Panc1 (cell line): Measurements from ENCODE around the gene KCNQ1. TPM values are rescaled to one million over a fixed set of nuclear protein-coding genes. Genes with fewer than 3 reads are reported as not detected.

ENCODE experiments used
- ATAC-seq: fragments of 200-7000 bp; cut with Tn5 transposase; 2 replicates; pipeline ENCODE4 v1.9.1; 2020; ENCODE audit warnings: mild to moderate bottlenecking, moderate library complexity
- BruUV-seq: library from RNA; stranded (reverse); fragments of 400-500 nt; replicated peaks from 2 replicates; lab custom pipeline; 2021; lab: Mats Ljungman, UMichigan
- CTCF ChIA-PET: fragments of 300-600 bp; sonication (Branson Sonifier 250); formaldehyde crosslinking; loops from one replicate; lab custom pipeline; 2022; ENCODE audit warnings: antibody characterized with exemption; lab: Charles Lee
- POLR2A ChIA-PET: fragments of 300-600 bp; sonication (Branson Sonifier 250); formaldehyde crosslinking; loops from one replicate; lab custom pipeline; 2022; ENCODE audit warnings: antibody characterized with exemption; lab: Charles Lee
- DNase-seq: peaks from one replicate; pipeline ENCODE4 v3.0.0-alpha.2; 2010; ENCODE audit warnings: low read depth, low spot score
- H3K27ac ChIP-seq: 2 replicates; pipeline ENCODE4 v1.5.1; 2011; ENCODE audit warnings: mild to moderate bottlenecking, low read length, inconsistent platforms
- H3K27me3 ChIP-seq: fragments of 200-500 bp; sonication (Bioruptor generic); 2 replicates; pipeline ENCODE4 v1.6.0; 2014; ENCODE audit warnings: low read length, inconsistent platforms; ENCODE audit not compliant: control insufficient read depth, insufficient read depth
- H3K36me3 ChIP-seq: fragments of 200-500 bp; sonication (Bioruptor generic); 2 replicates; pipeline ENCODE4 v1.5.1; 2014; ENCODE audit warnings: inconsistent platforms, mild to moderate bottlenecking, low read length, moderate library complexity; ENCODE audit not compliant: control insufficient read depth, insufficient read depth
- H3K4me1 ChIP-seq: 2 replicates; pipeline ENCODE4 v1.5.1; 2011; ENCODE audit warnings: inconsistent platforms, mild to moderate bottlenecking, low read length, moderate library complexity; ENCODE audit not compliant: control insufficient read depth, insufficient read depth
- H3K4me3 ChIP-seq, 2 experiments: 2 replicates each; pipeline ENCODE4 v1.5.1; 2011 to 2012; ENCODE audit warnings: low read depth in 2 of 2, low read length in 2 of 2, mild to moderate bottlenecking in 2 of 2, inconsistent platforms in 1 of 2, moderate library complexity in 1 of 2
- H3K9me3 ChIP-seq: fragments of 200-500 bp; sonication (Bioruptor generic); 2 replicates; pipeline ENCODE4 v1.5.1; 2014; ENCODE audit warnings: low read depth, mild to moderate bottlenecking, inconsistent platforms, low read length, moderate library complexity; ENCODE audit not compliant: control insufficient read depth, insufficient read depth
- CTCF ChIP-seq: fragments of 450-650 bp; IDR thresholded peaks from 2 replicates; pipeline ENCODE4 v1.5.1; 2017; ENCODE audit warnings: mild to moderate bottlenecking
- POLR2AphosphoS5 ChIP-seq: IDR thresholded peaks from 2 replicates; pipeline ENCODE4 v1.6.1; 2012; ENCODE audit warnings: mild to moderate bottlenecking, low read depth, low read length, moderate library complexity
- REST ChIP-seq, 2 experiments: IDR thresholded peaks; 2 replicates each; pipeline ENCODE4 v1.6.1; 2011 to 2012; ENCODE audit warnings: low read depth in 2 of 2, control low read depth in 1 of 2, low read length in 1 of 2, mild to moderate bottlenecking in 1 of 2, moderate library complexity in 1 of 2; ENCODE audit not compliant: insufficient read depth in 1 of 2
- SIN3A ChIP-seq: IDR thresholded peaks from 2 replicates; pipeline ENCODE4 v1.6.1; 2012; ENCODE audit warnings: low read depth, mild to moderate bottlenecking, low read length, moderate library complexity, borderline replicate concordance; ENCODE audit not compliant: insufficient read depth
- TCF7L2 ChIP-seq: IDR thresholded peaks from 2 replicates; pipeline ENCODE4 v1.6.1; 2011; ENCODE audit warnings: mild to moderate bottlenecking, low read depth, low read length, inconsistent platforms
- in situ Hi-C: cut with HindIII; loops from 2 replicates; pipeline ENCODE4 v1.10.0; 2016; ENCODE audit warnings: low sequenced_read_pairs, low pct_unique_long_range_greater_than_20kb
- intact Hi-C: fragments of 100-400 bp; cut with micrococcal nuclease; formaldehyde crosslinking; loops from one replicate; pipeline ENCODE4 v1.10.0; 2022; ENCODE audit not compliant: unreplicated experiment
- total RNA-seq: library from RNA; stranded (reverse); gene quantifications from one replicate; pipeline ENCODE4 v1.2.1, GENCODE V29; 2021; ENCODE audit not compliant: unreplicated experiment

KCNQ1 gene
- total RNA-seq, 1 experiment from 2014 or later = 1.0 TPM

GRCh38 chr11:2609345-2609744, 164.5 kb downstream of the KCNQ1 start:
- Histone ChIP-seq H3K4me1 (no peaks in the 10 kb centered on the region), H3K36me3 (no peaks in the 10 kb centered on the region), H3K4me3 (no peak overlapping the region), H3K27me3 (peaks cover 15% of the 10 kb centered on the region), H3K9me3 (no peaks in the 10 kb centered on the region), H3K27ac (no peak overlapping the region)
- POLR2A ChIA-PET = no interaction called here
- ATAC-seq (no peak), DNase-seq (no peak)
- no peak for TF ChIP-seq POLR2AphosphoS5
- TF ChIP-seq SIN3A = no peak
- TF ChIP-seq CTCF = no peak
- TF ChIP-seq REST (IDR thresholded peaks at IDR 0.05; ENCODE audit: insufficient read depth in 1 of 2, low read depth in 2 of 2, low read length in 1 of 2) = no peak
- no peak for TF ChIP-seq TCF7L2
- in situ Hi-C loops (no loop called here), intact Hi-C loops (no loop called here)
- no TSS peak for BruUV-seq
- CTCF ChIA-PET = no interaction called here

GRCh38 chr11:2612884-2613571, 168.2 kb downstream of the KCNQ1 start:
- no peaks in the 10 kb centered on the region for H3K4me1 ChIP-seq
- ATAC-seq (peak; percentile 83), DNase-seq (peak; percentile 43)
- no peaks in the 10 kb centered on the region for H3K9me3 ChIP-seq
- intact Hi-C loops (no loop called here), in situ Hi-C loops (no loop called here)
- H3K4me3 ChIP-seq = no peak overlapping the region
- peaks cover 17% of the 10 kb centered on the region for H3K27me3 ChIP-seq
- ChIA-PET POLR2A (no interaction called here), CTCF (no interaction called here)
- TF ChIP-seq TCF7L2 (no peak), REST (IDR thresholded peaks at IDR 0.05; ENCODE audit: insufficient read depth in 1 of 2, low read depth in 2 of 2, low read length in 1 of 2) (no peak), CTCF (no peak), SIN3A (no peak), POLR2AphosphoS5 (no peak)
- no peak overlapping the region for H3K27ac ChIP-seq
- BruUV-seq = no TSS peak
- no peaks in the 10 kb centered on the region for H3K36me3 ChIP-seq
